RWPE2 (cell line): ENCODE data around the gene GBF1.
A peak's percentile ranks its signal among the peaks of the same experiment; 100 is the strongest.
"Not testable (repeated sequence)": the region's sequence is repeated elsewhere in the genome, so short reads cannot be mapped to it uniquely, and the experiment has no call there.

Source experiments
- ATAC-seq: fragments of 200-7000 bp; cut with Tn5 transposase; 3 replicates; pipeline ENCODE4 v1.9.1; 2021; ENCODE audit warnings: low read depth
- DNase-seq: peaks from one replicate; pipeline ENCODE4 v3.0.0-alpha.2; 2020; ENCODE audit warnings: low spot score
- H3K27ac ChIP-seq: fragments of 450-650 bp; 2 replicates; pipeline ENCODE4 v1.5.1; 2017; ENCODE audit warnings: mild to moderate bottlenecking; ENCODE audit not compliant: poor library complexity, severe bottlenecking
- H3K27me3 ChIP-seq: fragments of 250-450 bp; sonication (Bioruptor Pico); 2 replicates; pipeline ENCODE4 v1.5.1; 2021; ENCODE audit warnings: mild to moderate bottlenecking, moderate library complexity; ENCODE audit not compliant: insufficient read depth, poor library complexity, severe bottlenecking
- H3K36me3 ChIP-seq: fragments of 250-450 bp; sonication (Bioruptor Pico); 2 replicates; pipeline ENCODE4 v1.5.1; 2020; ENCODE audit warnings: low read depth, mild to moderate bottlenecking, moderate library complexity
- H3K4me1 ChIP-seq: fragments of 250-450 bp; sonication (Bioruptor Pico); 2 replicates; pipeline ENCODE4 v1.5.1; 2021; ENCODE audit warnings: mild to moderate bottlenecking, moderate library complexity; ENCODE audit not compliant: insufficient read depth, poor library complexity, severe bottlenecking
- H3K4me3 ChIP-seq: fragments of 250-450 bp; sonication (Bioruptor Pico); 2 replicates; pipeline ENCODE4 v1.5.1; 2021; ENCODE audit warnings: mild to moderate bottlenecking, moderate library complexity; ENCODE audit not compliant: severe bottlenecking
- H3K9me3 ChIP-seq: fragments of 250-450 bp; sonication (Bioruptor Pico); 2 replicates; pipeline ENCODE4 v1.5.1; 2021; ENCODE audit warnings: mild to moderate bottlenecking, moderate library complexity; ENCODE audit not compliant: severe bottlenecking
- CTCF ChIP-seq: fragments of 450-650 bp; IDR thresholded peaks from one replicate; pipeline ENCODE4 v1.5.1; 2017; ENCODE audit warnings: mild to moderate bottlenecking, moderate library complexity; ENCODE audit not compliant: poor library complexity, severe bottlenecking

Gene GBF1

GRCh38 chr10:102245932-102246251 lies 560 bp downstream of the GBF1 start:
- no peaks in the 10 kb centered on the region for H3K9me3 ChIP-seq
- peak overlapping the region; percentile 54 for H3K27ac ChIP-seq
- H3K36me3 ChIP-seq = peaks cover 18% of the 10 kb centered on the region
- H3K4me1 ChIP-seq = peaks cover 22% of the 10 kb centered on the region
- TF ChIP-seq CTCF = no peak
- ATAC-seq = no peak
- DNase-seq = no peak
- peak overlapping the region; percentile 65 for H3K4me3 ChIP-seq
- peaks cover 2% of the 10 kb centered on the region for H3K27me3 ChIP-seq

- DNase-seq = no peak
- peak overlapping the region; percentile 54 for H3K27ac ChIP-seq
These were observed 929 bp downstream of the GBF1 start for GRCh38 chr10:102246261-102246660.

GRCh38 chr10:102247734-102248133 lies 2.4 kb downstream of the GBF1 start:
- no peaks in the 10 kb centered on the region for H3K27me3 ChIP-seq
- no peak overlapping the region for H3K4me3 ChIP-seq
- TF ChIP-seq CTCF = no peak
- peaks cover 19% of the 10 kb centered on the region for H3K4me1 ChIP-seq
- no peaks in the 10 kb centered on the region for H3K9me3 ChIP-seq
- no peak for ATAC-seq
- H3K36me3 ChIP-seq = peaks cover 26% of the 10 kb centered on the region
- no peak for DNase-seq
- H3K27ac ChIP-seq = no peak overlapping the region

More at GRCh38 chr10:102246261-102246660, 929 bp downstream of the GBF1 start:
- no peak for ATAC-seq
- H3K27me3 ChIP-seq = no peaks in the 10 kb centered on the region
- no peak for TF ChIP-seq CTCF
- H3K4me3 ChIP-seq = peak overlapping the region; percentile 65
- H3K4me1 ChIP-seq = peaks cover 22% of the 10 kb centered on the region
- no peaks in the 10 kb centered on the region for H3K9me3 ChIP-seq
- peaks cover 20% of the 10 kb centered on the region for H3K36me3 ChIP-seq

- not testable (repeated sequence) for ATAC-seq, H3K27me3 ChIP-seq, H3K9me3 ChIP-seq, DNase-seq, H3K27ac ChIP-seq, H3K4me1 ChIP-seq, H3K4me3 ChIP-seq
- H3K36me3 ChIP-seq = peaks cover 21% of the 10 kb centered on the region
These were observed 7.2 kb downstream of the GBF1 start for GRCh38 chr10:102252508-102252907.

GRCh38 chr10:102254426-102254825 lies 9.1 kb downstream of the GBF1 start:
- no peaks in the 10 kb centered on the region for H3K4me1 ChIP-seq
- ATAC-seq = no peak
- no peak for TF ChIP-seq CTCF
- no peak for DNase-seq
- H3K4me3 ChIP-seq = no peak overlapping the region
- no peaks in the 10 kb centered on the region for H3K9me3 ChIP-seq
- peaks cover 23% of the 10 kb centered on the region for H3K36me3 ChIP-seq
- H3K27me3 ChIP-seq = no peaks in the 10 kb centered on the region
- H3K27ac ChIP-seq = no peak overlapping the region

GRCh38 chr10:102255404-102255803 lies 10.1 kb downstream of the GBF1 start:
- Histone ChIP-seq H3K27ac (no peak overlapping the region), H3K27me3 (no peaks in the 10 kb centered on the region), H3K9me3 (no peaks in the 10 kb centered on the region), H3K36me3 (peaks cover 28% of the 10 kb centered on the region), H3K4me3 (no peak overlapping the region), H3K4me1 (no peaks in the 10 kb centered on the region)
- TF ChIP-seq CTCF = no peak
- DNase-seq (no peak), ATAC-seq (no peak)
